Stimulated activated memory B cell treated with anti-CD40 and anti-IgM and Interleukin-4, amounts not matched to agents 10 μg/mL and 1 μg/mL and 100 μg/mL, for 72 hours (primary cell): ENCODE results near the gene FAAH2.
"Not testable (repeated sequence)": the region's sequence is repeated elsewhere in the genome, so short reads cannot be mapped to it uniquely, and the experiment has no call there.

Experiments used
- ATAC-seq: fragments of 150-1000 bp; cut with Tn5 transposase; 2 replicates; pipeline ENCODE4 v1.10.0; 2021
- H3K27ac Mint-ChIP-seq: one replicate; pipeline ENCODE4 v1.8.0; 2022; ENCODE audit warnings: mild to moderate bottlenecking, mixed read lengths
- H3K27me3 Mint-ChIP-seq: one replicate; pipeline ENCODE4 v1.8.0; 2022; ENCODE audit warnings: mixed read lengths
- H3K36me3 Mint-ChIP-seq: one replicate; pipeline ENCODE4 v1.8.0; 2022; ENCODE audit warnings: mixed read lengths
- H3K4me1 Mint-ChIP-seq: one replicate; pipeline ENCODE4 v1.8.0; 2022; ENCODE audit warnings: mixed read lengths
- H3K4me3 Mint-ChIP-seq: one replicate; pipeline ENCODE4 v1.8.0; 2022; ENCODE audit warnings: mild to moderate bottlenecking, moderate library complexity, mixed read lengths
- H3K9me3 Mint-ChIP-seq: one replicate; pipeline ENCODE4 v1.8.0; 2022; ENCODE audit warnings: mixed read lengths

The FAAH2 gene

GRCh38 chrX:57353472-57354132 lies 67.1 kb downstream of the FAAH2 start:
- Mint-ChIP-seq H3K36me3 (peaks cover 11% of the 10 kb centered on the region), H3K27me3 (no peaks in the 10 kb centered on the region), H3K9me3 (peaks cover 3% of the 10 kb centered on the region), H3K27ac (no peak overlapping the region), H3K4me1 (no peaks in the 10 kb centered on the region), H3K4me3 (no peak overlapping the region)
- no peak for ATAC-seq

GRCh38 chrX:57364145-57364544 lies 77.6 kb downstream of the FAAH2 start:
- ATAC-seq: no peak
- no peaks in the 10 kb centered on the region for H3K27me3 Mint-ChIP-seq
- no peaks in the 10 kb centered on the region for H3K4me1 Mint-ChIP-seq
- H3K36me3 Mint-ChIP-seq: peaks cover 8% of the 10 kb centered on the region
- no peak overlapping the region for H3K4me3 Mint-ChIP-seq
- no peak overlapping the region for H3K27ac Mint-ChIP-seq
- no peaks in the 10 kb centered on the region for H3K9me3 Mint-ChIP-seq

- H3K4me1 Mint-ChIP-seq: no peaks in the 10 kb centered on the region
- no peak for ATAC-seq
- peaks cover 8% of the 10 kb centered on the region for H3K36me3 Mint-ChIP-seq
- H3K4me3 Mint-ChIP-seq: no peak overlapping the region
- no peaks in the 10 kb centered on the region for H3K9me3 Mint-ChIP-seq
- H3K27ac Mint-ChIP-seq: no peak overlapping the region
- no peaks in the 10 kb centered on the region for H3K27me3 Mint-ChIP-seq
Measured at GRCh38 chrX:57366430-57366829, 79.9 kb downstream of the FAAH2 start.

- Mint-ChIP-seq H3K9me3 (no peaks in the 10 kb centered on the region), H3K27me3 (no peaks in the 10 kb centered on the region), H3K4me1 (no peaks in the 10 kb centered on the region), H3K27ac (no peak overlapping the region), H3K4me3 (no peak overlapping the region), H3K36me3 (no peaks in the 10 kb centered on the region)
- ATAC-seq: no peak
Measured at GRCh38 chrX:57367649-57368048, 81.1 kb downstream of the FAAH2 start.

- Mint-ChIP-seq H3K27me3 (no peaks in the 10 kb centered on the region), H3K27ac (no peak overlapping the region), H3K4me1 (no peaks in the 10 kb centered on the region), H3K9me3 (no peaks in the 10 kb centered on the region), H3K4me3 (no peak overlapping the region), H3K36me3 (no peaks in the 10 kb centered on the region)
- ATAC-seq: no peak
Measured at GRCh38 chrX:57368158-57368557, 81.7 kb downstream of the FAAH2 start.

GRCh38 chrX:57379296-57379695 lies 92.8 kb downstream of the FAAH2 start:
- no peaks in the 10 kb centered on the region for H3K4me1 Mint-ChIP-seq
- peaks cover 25% of the 10 kb centered on the region for H3K36me3 Mint-ChIP-seq
- no peaks in the 10 kb centered on the region for H3K9me3 Mint-ChIP-seq
- H3K27me3 Mint-ChIP-seq: no peaks in the 10 kb centered on the region
- ATAC-seq: no peak
- no peak overlapping the region for H3K4me3 Mint-ChIP-seq
- H3K27ac Mint-ChIP-seq: no peak overlapping the region

GRCh38 chrX:57380026-57380796 lies 93.7 kb downstream of the FAAH2 start:
- no peaks in the 10 kb centered on the region for H3K27me3 Mint-ChIP-seq
- no peak overlapping the region for H3K27ac Mint-ChIP-seq
- ATAC-seq: no peak
- no peaks in the 10 kb centered on the region for H3K4me1 Mint-ChIP-seq
- peaks cover 25% of the 10 kb centered on the region for H3K36me3 Mint-ChIP-seq
- H3K4me3 Mint-ChIP-seq: no peak overlapping the region
- no peaks in the 10 kb centered on the region for H3K9me3 Mint-ChIP-seq

- H3K9me3 Mint-ChIP-seq, H3K4me3 Mint-ChIP-seq, ATAC-seq, H3K36me3 Mint-ChIP-seq, H3K27me3 Mint-ChIP-seq, H3K4me1 Mint-ChIP-seq, H3K27ac Mint-ChIP-seq: not testable (repeated sequence)
Measured at GRCh38 chrX:57394162-57394561, 107.7 kb downstream of the FAAH2 start.

- peaks cover 14% of the 10 kb centered on the region for H3K9me3 Mint-ChIP-seq
- not testable (repeated sequence) for H3K36me3 Mint-ChIP-seq, H3K27me3 Mint-ChIP-seq, ATAC-seq, H3K4me1 Mint-ChIP-seq, H3K27ac Mint-ChIP-seq, H3K4me3 Mint-ChIP-seq
Measured at GRCh38 chrX:57403191-57403590, 116.7 kb downstream of the FAAH2 start.

- Mint-ChIP-seq H3K36me3 (peaks cover 13% of the 10 kb centered on the region), H3K27ac (no peak overlapping the region), H3K27me3 (no peaks in the 10 kb centered on the region), H3K4me1 (no peaks in the 10 kb centered on the region), H3K9me3 (peaks cover 14% of the 10 kb centered on the region), H3K4me3 (no peak overlapping the region)
- no peak for ATAC-seq
Measured at GRCh38 chrX:57406149-57406548, 119.6 kb downstream of the FAAH2 start.

- Mint-ChIP-seq H3K36me3 (peaks cover 17% of the 10 kb centered on the region), H3K4me1 (no peaks in the 10 kb centered on the region), H3K27me3 (no peaks in the 10 kb centered on the region), H3K4me3 (no peak overlapping the region), H3K9me3 (peaks cover 12% of the 10 kb centered on the region), H3K27ac (no peak overlapping the region)
- no peak for ATAC-seq
Measured at GRCh38 chrX:57417827-57418226, 131.3 kb downstream of the FAAH2 start.

- Mint-ChIP-seq H3K27ac (no peak overlapping the region), H3K9me3 (no peaks in the 10 kb centered on the region), H3K27me3 (no peaks in the 10 kb centered on the region), H3K36me3 (no peaks in the 10 kb centered on the region), H3K4me3 (no peak overlapping the region), H3K4me1 (no peaks in the 10 kb centered on the region)
- ATAC-seq: no peak
Measured at GRCh38 chrX:57422289-57422688, 135.8 kb downstream of the FAAH2 start.

GRCh38 chrX:57422790-57423189 lies 136.3 kb downstream of the FAAH2 start:
- H3K4me3 Mint-ChIP-seq: no peak overlapping the region
- H3K27me3 Mint-ChIP-seq: no peaks in the 10 kb centered on the region
- H3K36me3 Mint-ChIP-seq: no peaks in the 10 kb centered on the region
- H3K9me3 Mint-ChIP-seq: no peaks in the 10 kb centered on the region
- no peaks in the 10 kb centered on the region for H3K4me1 Mint-ChIP-seq
- no peak for ATAC-seq
- no peak overlapping the region for H3K27ac Mint-ChIP-seq

GRCh38 chrX:57445076-57445475 lies 158.6 kb downstream of the FAAH2 start:
- no peak for ATAC-seq
- Mint-ChIP-seq H3K36me3 (peaks cover 18% of the 10 kb centered on the region), H3K9me3 (no peaks in the 10 kb centered on the region)

GRCh38 chrX:57445832-57446231 lies 159.3 kb downstream of the FAAH2 start:
- no peak overlapping the region for H3K27ac Mint-ChIP-seq
- no peaks in the 10 kb centered on the region for H3K27me3 Mint-ChIP-seq
- H3K36me3 Mint-ChIP-seq: peaks cover 18% of the 10 kb centered on the region
- no peak overlapping the region for H3K4me3 Mint-ChIP-seq
- no peaks in the 10 kb centered on the region for H3K4me1 Mint-ChIP-seq
- ATAC-seq: no peak
- H3K9me3 Mint-ChIP-seq: no peaks in the 10 kb centered on the region

More at GRCh38 chrX:57445076-57445475, 158.6 kb downstream of the FAAH2 start:
- H3K27ac Mint-ChIP-seq: no peak overlapping the region
- no peaks in the 10 kb centered on the region for H3K4me1 Mint-ChIP-seq
- H3K4me3 Mint-ChIP-seq: no peak overlapping the region
- H3K27me3 Mint-ChIP-seq: no peaks in the 10 kb centered on the region

GRCh38 chrX:57447856-57448255 lies 161.3 kb downstream of the FAAH2 start:
- H3K36me3 Mint-ChIP-seq: peaks cover 12% of the 10 kb centered on the region
- H3K4me3 Mint-ChIP-seq: no peak overlapping the region
- ATAC-seq: no peak
- no peaks in the 10 kb centered on the region for H3K9me3 Mint-ChIP-seq
- H3K27ac Mint-ChIP-seq: no peak overlapping the region
- no peaks in the 10 kb centered on the region for H3K27me3 Mint-ChIP-seq
- H3K4me1 Mint-ChIP-seq: no peaks in the 10 kb centered on the region
